Measurements from ENCODE around the gene LPP.

LPP gene

DNA sequence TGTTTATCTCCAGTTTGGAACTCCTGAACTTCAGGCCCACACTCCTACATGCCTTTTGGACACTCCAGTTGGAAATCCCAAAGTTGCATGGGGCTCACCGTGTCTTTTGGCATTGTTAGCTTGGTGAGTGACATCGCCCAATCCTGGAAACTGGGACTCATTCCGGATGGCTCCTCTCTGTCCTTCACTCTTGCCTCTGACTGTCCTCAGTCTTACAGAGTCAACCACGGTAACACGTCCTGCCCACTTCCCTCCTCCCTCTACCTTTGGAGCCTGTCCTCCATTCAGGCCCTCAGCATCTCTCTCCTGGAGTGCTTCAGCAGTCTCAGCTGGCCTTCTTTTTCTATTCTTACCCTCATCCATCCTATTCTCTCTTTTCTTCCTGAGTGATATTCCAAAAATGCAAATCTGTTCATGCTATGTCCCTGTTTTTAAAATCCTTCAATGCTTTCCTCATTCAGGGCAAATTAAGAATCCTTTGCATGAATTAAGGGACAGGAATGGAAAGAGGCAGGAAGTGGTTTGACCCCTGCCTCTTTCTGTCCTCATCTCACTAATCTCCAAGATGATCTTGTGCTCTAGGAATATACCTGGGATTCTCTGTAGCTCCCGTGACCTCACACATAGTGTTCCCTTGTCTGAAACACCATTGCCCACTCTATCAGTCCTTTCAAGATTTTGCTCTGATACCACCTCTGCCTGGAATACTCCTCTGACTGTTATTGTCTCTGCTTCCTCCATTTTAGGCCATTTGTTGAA, 42.5 kb downstream of the LPP start:
- Histone ChIP-seq H3K4me1 (ENCODE audit: insufficient read depth, poor library complexity, severe bottlenecking) (peaks cover 12% of the 10 kb centered on the region), H3K27me3 (ENCODE audit: insufficient read depth, poor library complexity, severe bottlenecking) (no peaks in the 10 kb centered on the region), H3K4me3 (ENCODE audit: severe bottlenecking) (no peak overlapping the region), H3K36me3 (ENCODE audit: low read depth) (no peaks in the 10 kb centered on the region), H3K27ac (ENCODE audit: poor library complexity, severe bottlenecking) (peak overlapping the region; percentile 3), H3K9me3 (ENCODE audit: severe bottlenecking) (no peaks in the 10 kb centered on the region)
- TF ChIP-seq, protein P1, sequence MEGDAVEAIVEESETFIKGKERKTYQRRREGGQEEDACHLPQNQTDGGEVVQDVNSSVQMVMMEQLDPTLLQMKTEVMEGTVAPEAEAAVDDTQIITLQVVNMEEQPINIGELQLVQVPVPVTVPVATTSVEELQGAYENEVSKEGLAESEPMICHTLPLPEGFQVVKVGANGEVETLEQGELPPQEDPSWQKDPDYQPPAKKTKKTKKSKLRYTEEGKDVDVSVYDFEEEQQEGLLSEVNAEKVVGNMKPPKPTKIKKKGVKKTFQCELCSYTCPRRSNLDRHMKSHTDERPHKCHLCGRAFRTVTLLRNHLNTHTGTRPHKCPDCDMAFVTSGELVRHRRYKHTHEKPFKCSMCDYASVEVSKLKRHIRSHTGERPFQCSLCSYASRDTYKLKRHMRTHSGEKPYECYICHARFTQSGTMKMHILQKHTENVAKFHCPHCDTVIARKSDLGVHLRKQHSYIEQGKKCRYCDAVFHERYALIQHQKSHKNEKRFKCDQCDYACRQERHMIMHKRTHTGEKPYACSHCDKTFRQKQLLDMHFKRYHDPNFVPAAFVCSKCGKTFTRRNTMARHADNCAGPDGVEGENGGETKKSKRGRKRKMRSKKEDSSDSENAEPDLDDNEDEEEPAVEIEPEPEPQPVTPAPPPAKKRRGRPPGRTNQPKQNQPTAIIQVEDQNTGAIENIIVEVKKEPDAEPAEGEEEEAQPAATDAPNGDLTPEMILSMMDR (IDR thresholded peaks at IDR 0.05; ENCODE audit: poor library complexity, severe bottlenecking), result no peak
- peak; percentile 41; the same call in 1 of the 3 replicates for ATAC-seq (ENCODE audit: low read depth)
- DNase-seq (ENCODE audit: low spot score), result no peak

DNA sequence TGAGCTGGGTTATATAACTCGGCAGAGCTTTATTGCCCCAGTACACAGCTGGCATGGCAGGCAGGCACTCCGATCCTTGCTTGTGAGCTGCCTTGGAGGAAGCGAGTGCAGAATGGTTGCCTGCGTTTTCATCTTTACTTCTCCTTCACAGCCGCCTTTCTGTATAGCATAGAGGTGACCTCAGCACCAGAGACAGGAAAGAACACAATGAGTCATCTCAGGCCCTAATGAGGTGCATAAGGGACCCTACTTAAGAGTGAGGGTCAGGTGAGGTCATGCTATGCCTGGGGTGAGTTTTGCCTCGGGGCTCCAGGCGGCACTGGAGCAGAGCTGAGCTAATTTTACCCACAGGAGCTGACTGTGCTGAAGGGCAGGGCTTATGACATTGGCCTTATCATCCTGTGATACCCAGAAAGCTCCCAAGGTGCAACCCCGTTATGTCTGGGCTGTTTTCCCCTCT, 43.5 kb downstream of the LPP start:
- ATAC-seq (ENCODE audit: low read depth), result peak; percentile 10; the same call in 1 of the 3 replicates
- TF ChIP-seq, protein P1 (IDR thresholded peaks at IDR 0.05; ENCODE audit: poor library complexity, severe bottlenecking), result no peak
- Histone ChIP-seq H3K4me3 (ENCODE audit: severe bottlenecking) (no peak overlapping the region), H3K27ac (ENCODE audit: poor library complexity, severe bottlenecking) (no peak overlapping the region), H3K4me1 (ENCODE audit: insufficient read depth, poor library complexity, severe bottlenecking) (peaks cover 12% of the 10 kb centered on the region), H3K9me3 (ENCODE audit: severe bottlenecking) (no peaks in the 10 kb centered on the region), H3K27me3 (ENCODE audit: insufficient read depth, poor library complexity, severe bottlenecking) (no peaks in the 10 kb centered on the region), H3K36me3 (ENCODE audit: low read depth) (no peaks in the 10 kb centered on the region)
- no peak for DNase-seq (ENCODE audit: low spot score)

DNA sequence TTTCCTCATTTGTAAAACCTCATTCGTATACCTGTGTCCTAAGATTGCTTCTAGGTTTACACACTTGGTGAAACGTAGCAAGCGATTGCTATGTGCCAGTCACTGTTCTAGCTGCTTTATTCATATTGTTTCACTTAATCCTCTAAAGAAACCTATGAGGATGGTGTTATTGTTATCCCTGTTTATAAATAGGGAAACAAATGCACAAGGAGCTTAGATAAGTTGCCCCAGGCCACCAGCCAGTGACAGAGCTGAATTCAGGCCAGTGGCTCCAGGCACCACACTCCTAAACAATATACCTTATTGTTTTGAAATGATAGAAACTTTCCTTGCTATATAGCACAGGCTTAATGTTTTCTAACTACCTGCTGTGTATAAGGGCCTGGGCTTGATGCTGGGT, 44.0 kb downstream of the LPP start:
- Histone ChIP-seq H3K4me3 (ENCODE audit: severe bottlenecking) (no peak overlapping the region), H3K27ac (ENCODE audit: poor library complexity, severe bottlenecking) (no peak overlapping the region), H3K9me3 (ENCODE audit: severe bottlenecking) (no peaks in the 10 kb centered on the region), H3K36me3 (ENCODE audit: low read depth) (no peaks in the 10 kb centered on the region), H3K27me3 (ENCODE audit: insufficient read depth, poor library complexity, severe bottlenecking) (no peaks in the 10 kb centered on the region), H3K4me1 (ENCODE audit: insufficient read depth, poor library complexity, severe bottlenecking) (peaks cover 12% of the 10 kb centered on the region)
- DNase-seq (ENCODE audit: low spot score) (no peak), ATAC-seq (ENCODE audit: low read depth) (no peak)
- TF ChIP-seq, protein P1 (IDR thresholded peaks at IDR 0.05; ENCODE audit: poor library complexity, severe bottlenecking), result no peak

DNA sequence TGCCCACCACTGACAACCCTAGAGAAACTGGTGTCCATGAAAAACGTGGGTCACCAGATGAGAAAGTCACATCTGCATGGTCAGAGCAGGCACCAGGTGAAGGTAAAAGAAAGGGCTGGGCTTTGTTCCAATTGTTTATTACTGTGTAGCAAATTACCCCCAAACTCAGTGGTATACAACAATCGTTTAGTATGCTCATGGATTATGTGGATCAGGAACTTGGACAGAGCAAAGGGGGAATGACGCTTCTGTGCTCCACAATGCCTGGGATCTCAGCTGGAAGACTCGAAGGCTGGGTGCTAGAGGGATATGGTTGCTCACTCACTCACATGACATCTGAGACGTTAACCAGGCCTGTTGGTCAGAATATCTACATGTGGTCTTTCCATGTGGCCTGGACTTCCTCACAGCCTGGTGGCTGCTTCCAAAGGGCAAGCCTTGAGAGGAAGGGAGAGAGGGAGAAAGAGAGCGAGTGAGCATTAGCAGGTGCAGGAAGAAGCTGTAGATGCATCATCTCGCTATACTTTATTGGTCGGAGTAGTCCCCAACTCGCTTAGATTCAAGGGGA, 44.9 kb downstream of the LPP start:
- DNase-seq (ENCODE audit: low spot score) (no peak), ATAC-seq (ENCODE audit: low read depth) (no peak)
- no peaks in the 10 kb centered on the region for H3K9me3 ChIP-seq (ENCODE audit: severe bottlenecking)
- no peaks in the 10 kb centered on the region for H3K27me3 ChIP-seq (ENCODE audit: insufficient read depth, poor library complexity, severe bottlenecking)
- H3K4me1 ChIP-seq (ENCODE audit: insufficient read depth, poor library complexity, severe bottlenecking), result peaks cover 12% of the 10 kb centered on the region
- no peaks in the 10 kb centered on the region for H3K36me3 ChIP-seq (ENCODE audit: low read depth)
- no peak overlapping the region for H3K4me3 ChIP-seq (ENCODE audit: severe bottlenecking)
- H3K27ac ChIP-seq (ENCODE audit: poor library complexity, severe bottlenecking), result no peak overlapping the region
- TF ChIP-seq, protein P1 (IDR thresholded peaks at IDR 0.05; ENCODE audit: poor library complexity, severe bottlenecking), result no peak

DNA sequence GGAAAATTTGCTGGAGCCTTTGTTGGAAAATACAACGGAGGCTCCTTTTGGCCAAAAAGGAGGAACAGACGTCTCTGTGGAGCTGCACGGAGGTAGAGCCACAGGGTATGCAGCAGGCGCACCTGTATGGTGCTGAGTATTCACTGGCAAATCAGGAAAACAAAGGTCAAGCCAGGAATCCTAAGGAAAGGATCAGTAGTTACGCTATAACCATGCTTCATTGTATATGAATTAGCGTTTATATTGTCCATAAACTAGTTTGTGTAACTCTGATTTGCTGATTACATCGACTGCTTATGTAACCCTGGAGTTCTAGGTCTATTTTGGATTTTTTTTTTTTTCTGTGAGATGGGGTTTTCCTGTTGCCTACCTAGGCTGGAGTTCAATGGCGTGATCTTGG, 45.4 kb downstream of the LPP start:
- DNase-seq (ENCODE audit: low spot score) (no peak), ATAC-seq (ENCODE audit: low read depth) (no peak)
- no peaks in the 10 kb centered on the region for H3K36me3 ChIP-seq (ENCODE audit: low read depth)
- no peak overlapping the region for H3K27ac ChIP-seq (ENCODE audit: poor library complexity, severe bottlenecking)
- H3K4me1 ChIP-seq (ENCODE audit: insufficient read depth, poor library complexity, severe bottlenecking), result peaks cover 12% of the 10 kb centered on the region
- TF ChIP-seq, protein P1 (IDR thresholded peaks at IDR 0.05; ENCODE audit: poor library complexity, severe bottlenecking), result no peak
- no peaks in the 10 kb centered on the region for H3K27me3 ChIP-seq (ENCODE audit: insufficient read depth, poor library complexity, severe bottlenecking)
- no peak overlapping the region for H3K4me3 ChIP-seq (ENCODE audit: severe bottlenecking)
- no peaks in the 10 kb centered on the region for H3K9me3 ChIP-seq (ENCODE audit: severe bottlenecking)
